GM20000 (cell line): ENCODE data around the gene GLRA3.

Experiments
- DNase-seq: peaks from one replicate; pipeline ENCODE4 v3.0.0; 2012; ENCODE audit warnings: low spot score
- TF ChIP-seq, protein P1 (sequence below): IDR thresholded peaks from 2 replicates; pipeline ENCODE4 v1.5.1; 2012; ENCODE audit warnings: mild to moderate bottlenecking, control low read depth; ENCODE audit errors: extremely low read depth, missing control alignments

Gene GLRA3

DNA sequence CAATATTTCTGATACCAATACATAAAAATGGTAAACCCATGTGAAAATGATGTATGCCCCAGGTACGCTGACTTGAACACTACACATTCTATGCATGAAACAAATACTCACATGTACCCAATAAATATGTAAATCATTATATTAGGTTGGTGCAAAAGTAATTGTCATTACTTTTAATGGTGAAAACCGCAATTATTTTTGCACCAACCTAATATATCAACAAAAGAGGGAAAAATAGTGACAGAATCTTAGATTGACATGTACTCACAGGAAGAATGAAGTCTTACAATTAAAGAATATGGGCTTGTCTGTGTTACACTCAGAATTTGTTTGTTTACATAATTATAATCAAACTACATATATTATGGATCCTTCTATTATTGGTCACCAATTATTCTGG is 82.3 kb downstream of the GLRA3 start:
- TF ChIP-seq, protein P1, sequence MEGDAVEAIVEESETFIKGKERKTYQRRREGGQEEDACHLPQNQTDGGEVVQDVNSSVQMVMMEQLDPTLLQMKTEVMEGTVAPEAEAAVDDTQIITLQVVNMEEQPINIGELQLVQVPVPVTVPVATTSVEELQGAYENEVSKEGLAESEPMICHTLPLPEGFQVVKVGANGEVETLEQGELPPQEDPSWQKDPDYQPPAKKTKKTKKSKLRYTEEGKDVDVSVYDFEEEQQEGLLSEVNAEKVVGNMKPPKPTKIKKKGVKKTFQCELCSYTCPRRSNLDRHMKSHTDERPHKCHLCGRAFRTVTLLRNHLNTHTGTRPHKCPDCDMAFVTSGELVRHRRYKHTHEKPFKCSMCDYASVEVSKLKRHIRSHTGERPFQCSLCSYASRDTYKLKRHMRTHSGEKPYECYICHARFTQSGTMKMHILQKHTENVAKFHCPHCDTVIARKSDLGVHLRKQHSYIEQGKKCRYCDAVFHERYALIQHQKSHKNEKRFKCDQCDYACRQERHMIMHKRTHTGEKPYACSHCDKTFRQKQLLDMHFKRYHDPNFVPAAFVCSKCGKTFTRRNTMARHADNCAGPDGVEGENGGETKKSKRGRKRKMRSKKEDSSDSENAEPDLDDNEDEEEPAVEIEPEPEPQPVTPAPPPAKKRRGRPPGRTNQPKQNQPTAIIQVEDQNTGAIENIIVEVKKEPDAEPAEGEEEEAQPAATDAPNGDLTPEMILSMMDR: no peak
- DNase-seq: no peak

DNA sequence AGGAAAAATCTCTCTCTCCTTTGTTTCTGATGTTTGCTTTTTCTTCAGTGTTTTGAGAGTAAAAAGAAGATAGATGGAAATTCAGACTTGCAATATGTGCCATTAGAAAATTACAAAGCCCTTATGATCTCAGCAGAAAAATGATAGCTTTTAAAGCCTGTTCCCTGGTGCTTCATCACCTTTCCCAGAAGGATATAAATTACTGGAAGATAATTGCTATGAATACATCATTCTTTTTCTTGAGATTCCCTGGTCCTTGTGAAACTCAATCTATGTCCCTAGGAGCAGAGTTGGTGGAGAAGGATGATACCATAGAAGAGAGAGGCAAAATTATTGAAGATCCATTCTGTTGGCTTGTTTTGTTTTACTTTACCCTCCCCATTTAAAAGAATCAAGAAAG is 86.5 kb downstream of the GLRA3 start:
- TF ChIP-seq, protein P1: no peak
- DNase-seq: no peak

DNA sequence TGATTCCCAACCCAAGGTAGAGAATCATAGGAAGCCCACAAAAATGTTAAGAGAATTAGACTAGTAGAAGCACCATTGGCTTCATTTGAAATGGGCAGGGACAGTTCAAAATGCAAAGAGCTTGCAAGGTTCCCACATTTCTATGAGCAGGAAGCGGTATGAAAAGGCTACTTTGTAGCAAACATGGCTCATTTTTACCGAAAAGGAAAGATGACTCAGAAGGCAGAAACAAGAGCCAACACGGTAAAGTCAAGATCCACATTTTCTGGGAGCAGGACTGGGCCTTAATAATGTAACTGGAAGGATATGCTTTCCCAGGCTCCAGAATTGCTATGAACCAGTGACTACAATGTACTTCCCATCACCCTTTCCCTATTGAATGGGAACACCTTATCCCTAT is 89.5 kb downstream of the GLRA3 start:
- no peak for DNase-seq

DNA sequence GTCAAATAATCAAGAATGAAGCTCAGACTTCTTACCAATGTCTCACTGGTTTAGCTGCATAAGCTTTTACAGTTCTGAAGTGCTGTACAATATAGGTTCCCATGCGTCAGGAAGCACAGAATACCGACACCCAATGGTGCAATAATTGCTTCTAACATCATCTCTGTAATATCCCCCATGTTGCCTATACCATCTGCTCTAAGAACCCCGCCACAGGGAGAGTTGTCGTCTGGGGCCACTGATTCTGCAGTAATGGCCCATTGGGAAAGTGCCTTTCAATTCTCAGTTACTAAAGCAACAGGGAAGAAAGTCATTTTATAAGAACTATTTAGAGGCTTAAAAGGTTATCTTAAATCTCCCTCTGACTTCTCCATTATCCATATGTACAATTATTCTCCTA is 94.9 kb downstream of the GLRA3 start:
- TF ChIP-seq, protein P1: no peak
- no peak for DNase-seq

More for the DNA sequence above, 89.5 kb downstream of the GLRA3 start:
- TF ChIP-seq, protein P1: no peak

DNA sequence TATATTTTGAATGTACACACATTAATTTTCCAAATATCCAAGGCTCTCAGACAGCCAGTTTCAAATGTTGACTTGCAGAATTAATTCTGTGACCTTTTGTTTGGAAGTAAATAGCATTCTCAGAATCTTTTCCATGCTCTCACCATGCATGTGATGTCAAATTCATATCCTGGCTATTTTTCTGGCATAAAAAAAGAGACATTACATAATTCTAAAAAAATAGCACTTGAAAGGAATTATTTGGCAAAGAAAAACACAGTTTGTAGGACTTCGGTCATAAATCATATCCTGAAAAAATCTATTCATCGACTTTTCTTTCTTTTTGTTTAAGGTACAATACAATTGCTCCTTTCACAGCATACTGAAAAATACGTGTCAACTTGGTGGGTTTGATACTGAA is 111.2 kb downstream of the GLRA3 start:
- DNase-seq: no peak
- TF ChIP-seq, protein P1: no peak

DNA sequence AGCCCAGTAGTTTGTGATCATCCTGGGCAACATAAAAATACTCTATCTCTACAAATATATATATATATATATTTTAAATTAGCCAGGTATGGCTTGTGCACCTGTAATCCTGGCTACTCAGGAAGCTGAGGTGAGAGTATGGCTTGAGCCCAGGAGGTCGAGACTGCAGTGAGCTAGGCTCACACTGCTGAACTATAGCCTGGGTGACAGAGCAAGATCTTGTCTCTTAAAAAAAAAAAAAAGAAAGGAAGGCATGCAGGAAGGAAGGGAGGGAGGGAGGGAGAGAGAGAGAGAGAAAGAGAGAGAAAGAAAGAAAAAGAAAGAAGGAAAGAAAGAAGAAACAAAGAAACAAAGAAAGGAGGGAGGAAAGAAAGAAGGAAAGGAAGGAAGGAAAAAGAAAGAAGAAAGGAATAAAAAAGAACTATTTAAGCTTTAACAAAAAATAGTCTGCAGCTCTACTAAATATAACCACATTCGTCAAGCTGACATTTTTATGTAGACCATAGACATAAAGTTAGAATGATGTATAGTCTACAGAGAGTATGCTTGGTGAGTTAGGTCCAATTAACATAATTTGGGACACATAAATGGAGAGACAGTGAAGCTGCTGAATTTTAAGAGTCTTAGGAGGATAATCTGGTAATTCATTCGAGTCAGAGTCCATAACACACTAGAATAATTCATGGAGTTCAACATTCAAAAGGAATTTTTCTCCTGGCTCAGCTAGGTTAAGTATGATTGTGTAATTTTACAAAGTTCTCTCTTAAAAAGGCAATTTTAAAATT is 111.9 kb downstream of the GLRA3 start:
- no peak for DNase-seq
- TF ChIP-seq, protein P1: no peak

DNA sequence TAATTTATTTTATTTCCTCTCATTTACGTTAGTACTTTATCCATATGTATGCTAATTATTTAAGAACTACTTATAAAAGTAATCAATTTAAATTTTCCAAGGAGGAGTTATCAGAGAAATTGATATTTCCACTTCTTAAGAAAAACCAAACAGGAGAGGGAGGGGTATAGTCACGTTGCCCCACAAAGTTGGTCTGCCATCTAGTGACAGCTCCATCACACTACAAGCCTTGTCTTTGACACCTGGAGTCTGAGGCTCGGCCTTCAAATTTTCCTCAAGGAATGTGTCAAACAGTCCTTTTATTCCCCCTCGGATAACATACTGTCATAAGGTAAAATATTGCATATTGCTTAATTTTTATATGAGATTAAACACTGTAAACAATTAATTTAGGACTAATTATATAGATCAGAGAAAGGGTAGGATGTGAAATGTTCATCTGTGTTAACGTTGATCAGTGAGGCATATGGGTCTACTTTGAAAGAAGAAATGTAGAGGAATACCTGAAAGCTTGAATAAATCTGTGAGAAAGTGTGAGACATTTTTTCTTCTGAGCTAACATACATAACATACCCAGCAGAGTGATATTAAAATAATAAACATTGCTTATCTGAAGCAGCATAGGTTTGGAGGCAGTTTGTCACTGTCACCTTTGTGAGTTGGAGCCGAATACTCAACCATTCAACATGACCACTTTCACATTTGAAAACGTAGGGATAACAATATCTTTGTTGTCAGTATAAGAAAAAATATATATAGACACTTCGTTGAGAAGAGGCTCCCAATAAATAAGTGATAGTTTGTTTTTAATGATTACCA is 114.4 kb downstream of the GLRA3 start:
- TF ChIP-seq, protein P1: peak; percentile 42
- DNase-seq: peak; percentile 44
